ENCODE measurements around the gene OMG. TPM values are rescaled to one million over a fixed set of nuclear protein-coding genes. Genes with fewer than 3 reads are reported as not detected.

The OMG gene
- polyA plus RNA-seq, 3 donors: 0.83 to 2.2 TPM; not detected in 1

- Mint-ChIP-seq H3K4me3 (no peak overlapping the region), H3K9me3 (peaks cover 0 to 3% (median 0%) of the 10 kb centered on the region in 7 donors), H3K4me1 (peaks cover 34% of the 10 kb centered on the region), H3K36me3 (peaks cover 35 to 38% of the 10 kb centered on the region in 2 donors), H3K27me3 (ENCODE audit: low read depth in 3 of 3) (no peaks in the 10 kb centered on the region), H3K27ac (peak overlapping the region in 3 of 7 donors; percentile 69 to 91 (median 90))
- H3K27me3 ChIP-seq (ENCODE audit: control insufficient read depth in 2 of 2, insufficient read depth in 2 of 2, low read length in 2 of 2): no peaks in the 10 kb centered on the region
- H3K9ac ChIP-seq (ENCODE audit: insufficient read depth, low read length, poor library complexity, severe bottlenecking): no peak overlapping the region
- peak overlapping the region; percentile 59 for H3K4me2 ChIP-seq (replicated peaks; ENCODE audit: extremely low read depth, low read length, poor library complexity, severe bottlenecking)
- no peak overlapping the region for H2AFZ ChIP-seq (ENCODE audit: insufficient read depth, low read depth, low read length, poor library complexity, severe bottlenecking)
- WGBS (ENCODE audit: insufficient coverage): no CpG with 5 or more reads among the region's 1 CpG
- H3K9me3 ChIP-seq (replicated peaks in 1 of 2; ENCODE audit: control insufficient read depth in 1 of 2, insufficient read depth in 1 of 2, low read length in 2 of 2): no peaks in the 10 kb centered on the region
- no peaks in the 10 kb centered on the region for H4K20me1 ChIP-seq (ENCODE audit: insufficient read depth, low read length)
- H3K79me2 ChIP-seq (ENCODE audit: insufficient read depth, low read length): peaks cover 7% of the 10 kb centered on the region
- TF ChIP-seq, protein P1, sequence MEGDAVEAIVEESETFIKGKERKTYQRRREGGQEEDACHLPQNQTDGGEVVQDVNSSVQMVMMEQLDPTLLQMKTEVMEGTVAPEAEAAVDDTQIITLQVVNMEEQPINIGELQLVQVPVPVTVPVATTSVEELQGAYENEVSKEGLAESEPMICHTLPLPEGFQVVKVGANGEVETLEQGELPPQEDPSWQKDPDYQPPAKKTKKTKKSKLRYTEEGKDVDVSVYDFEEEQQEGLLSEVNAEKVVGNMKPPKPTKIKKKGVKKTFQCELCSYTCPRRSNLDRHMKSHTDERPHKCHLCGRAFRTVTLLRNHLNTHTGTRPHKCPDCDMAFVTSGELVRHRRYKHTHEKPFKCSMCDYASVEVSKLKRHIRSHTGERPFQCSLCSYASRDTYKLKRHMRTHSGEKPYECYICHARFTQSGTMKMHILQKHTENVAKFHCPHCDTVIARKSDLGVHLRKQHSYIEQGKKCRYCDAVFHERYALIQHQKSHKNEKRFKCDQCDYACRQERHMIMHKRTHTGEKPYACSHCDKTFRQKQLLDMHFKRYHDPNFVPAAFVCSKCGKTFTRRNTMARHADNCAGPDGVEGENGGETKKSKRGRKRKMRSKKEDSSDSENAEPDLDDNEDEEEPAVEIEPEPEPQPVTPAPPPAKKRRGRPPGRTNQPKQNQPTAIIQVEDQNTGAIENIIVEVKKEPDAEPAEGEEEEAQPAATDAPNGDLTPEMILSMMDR (IDR thresholded peaks at IDR 0.05): no peak
- peaks cover 19 to 38% of the 10 kb centered on the region in 2 donors for H3K4me1 ChIP-seq (ENCODE audit: control insufficient read depth in 1 of 2, insufficient read depth in 2 of 2, low read length in 2 of 2)
- no peak for DNase-seq
- intact Hi-C loops (cut with micrococcal nuclease): loop anchor here in 1 of 2 donors (10.0 kb wide), 1 partner anchor 51 kb away; the partner anchor contains the start of gene EVI2A
- peak overlapping the region in 1 of 2 donors; percentile 82 for H3K27ac ChIP-seq (ENCODE audit: low read depth in 1 of 2, low read length in 2 of 2)
- H3K36me3 ChIP-seq (replicated peaks in 1 of 2; ENCODE audit: control insufficient read depth in 1 of 2, insufficient read depth in 2 of 2, low read length in 2 of 2): peaks cover 2 to 11% of the 10 kb centered on the region in 2 donors
- peak overlapping the region in 1 of 3 experiments; percentile 54 for H3K4me3 ChIP-seq (replicated peaks in 1 of 3; ENCODE audit: low read depth in 2 of 3, low read length in 3 of 3)
These were observed 23.5 kb downstream of the OMG start for GRCh38 chr17:31273516-31273915.

GRCh38 chr17:31272803-31273202 is 24.2 kb downstream of the OMG start:
- Histone ChIP-seq H4K20me1 (ENCODE audit: insufficient read depth, low read length) (no peaks in the 10 kb centered on the region), H3K27me3 (ENCODE audit: control insufficient read depth in 2 of 2, insufficient read depth in 2 of 2, low read length in 2 of 2) (no peaks in the 10 kb centered on the region), H3K9ac (ENCODE audit: insufficient read depth, low read length, poor library complexity, severe bottlenecking) (no peak overlapping the region), H3K4me1 (ENCODE audit: control insufficient read depth in 1 of 2, insufficient read depth in 2 of 2, low read length in 2 of 2) (peaks cover 19 to 38% of the 10 kb centered on the region in 2 donors), H3K4me2 (replicated peaks; ENCODE audit: extremely low read depth, low read length, poor library complexity, severe bottlenecking) (no peak overlapping the region), H3K36me3 (replicated peaks in 1 of 2; ENCODE audit: control insufficient read depth in 1 of 2, insufficient read depth in 2 of 2, low read length in 2 of 2) (peaks cover 2 to 14% of the 10 kb centered on the region in 2 donors), H3K79me2 (ENCODE audit: insufficient read depth, low read length) (peaks cover 7% of the 10 kb centered on the region), H3K27ac (ENCODE audit: low read depth in 1 of 2, low read length in 2 of 2) (peak overlapping the region in 1 of 2 donors; percentile 82), H3K9me3 (replicated peaks in 1 of 2; ENCODE audit: control insufficient read depth in 1 of 2, insufficient read depth in 1 of 2, low read length in 2 of 2) (no peaks in the 10 kb centered on the region), H2AFZ (ENCODE audit: insufficient read depth, low read depth, low read length, poor library complexity, severe bottlenecking) (no peak overlapping the region), H3K4me3 (replicated peaks in 1 of 3; ENCODE audit: low read depth in 2 of 3, low read length in 3 of 3) (no peak overlapping the region)
- DNase-seq: no peak
- no peaks in the 10 kb centered on the region for H3K27me3 Mint-ChIP-seq (ENCODE audit: low read depth in 3 of 3)
- peaks cover 0 to 3% (median 0%) of the 10 kb centered on the region in 7 donors for H3K9me3 Mint-ChIP-seq
- peaks cover 37% of the 10 kb centered on the region for H3K4me1 Mint-ChIP-seq
- peaks cover 36 to 38% of the 10 kb centered on the region in 2 donors for H3K36me3 Mint-ChIP-seq
- H3K27ac Mint-ChIP-seq: no peak overlapping the region
- TF ChIP-seq, protein P1 (IDR thresholded peaks at IDR 0.05): no peak
- no peak overlapping the region for H3K4me3 Mint-ChIP-seq
- intact Hi-C loops (cut with micrococcal nuclease): loop anchor here in 1 of 2 donors (10.0 kb wide), 1 partner anchor 52 kb away; the partner anchor contains the start of gene EVI2A

Data from CD14-positive monocyte (primary cell).